Activated T-cell treated with anti-CD3 and anti-CD28 coated beads, Interleukin-2, amount 50 U/mL, for 72 hours (primary cell): ENCODE measurements around the gene FUT6. TPM values are rescaled to one million over a fixed set of nuclear protein-coding genes. Genes with fewer than 3 reads are reported as not detected.
"Not testable (repeated sequence)": the region's sequence is repeated elsewhere in the genome, so short reads cannot be mapped to it uniquely, and the experiment has no call there.

Experiments used
- ATAC-seq, 2 donors: fragments of 150-1000 bp; cut with Tn5 transposase; replicated peaks in 1 of 2; 2 replicates each; pipeline ENCODE4 v1.10.0; 2021; ENCODE audit warnings: moderate library complexity in 2 of 2, mild to moderate bottlenecking in 1 of 2
- DNase-seq, 2 donors: peaks; one replicate each; pipeline ENCODE4 v3.0.0; 2021 to 2022; ENCODE audit warnings: mixed read lengths in 1 of 2
- H3K27ac Mint-ChIP-seq: one replicate; pipeline ENCODE4 v1.8.0; 2022; ENCODE audit warnings: mild to moderate bottlenecking, moderate library complexity, mixed read lengths
- H3K27me3 Mint-ChIP-seq: one replicate; pipeline ENCODE4 v1.8.0; 2022; ENCODE audit warnings: low read depth, mixed read lengths
- H3K36me3 Mint-ChIP-seq, 2 donors: one replicate each; pipeline ENCODE4 v1.8.0; 2022; ENCODE audit warnings: mixed read lengths in 2 of 2, mild to moderate bottlenecking in 1 of 2; ENCODE audit not compliant: insufficient read depth in 2 of 2
- H3K4me1 Mint-ChIP-seq: one replicate; pipeline ENCODE4 v1.8.0; 2022; ENCODE audit warnings: low read depth, mixed read lengths
- H3K4me3 Mint-ChIP-seq, 2 donors: one replicate each; pipeline ENCODE4 v1.8.0; 2022; ENCODE audit warnings: mild to moderate bottlenecking in 2 of 2, mixed read lengths in 2 of 2, moderate library complexity in 2 of 2
- H3K9me3 Mint-ChIP-seq, 2 donors: one replicate each; pipeline ENCODE4 v1.8.0; 2022; ENCODE audit warnings: mixed read lengths in 2 of 2
- total RNA-seq, 2 donors: library from RNA; stranded (reverse); gene quantifications; one replicate each; pipeline ENCODE4 v1.2.3, GENCODE V29; 2022

The FUT6 gene
- total RNA-seq, 2 donors from 2014 or later: 0.21 TPM; not detected in 1

GRCh38 chr19:5788422-5788821 is 51.1 kb downstream of the FUT6 start:
- peak overlapping the region; percentile 32 to 45 for H3K4me3 Mint-ChIP-seq
- no peaks in the 10 kb centered on the region for H3K27me3 Mint-ChIP-seq
- no peak for ATAC-seq
- peaks cover 16% of the 10 kb centered on the region for H3K4me1 Mint-ChIP-seq
- H3K9me3 Mint-ChIP-seq: no peaks in the 10 kb centered on the region
- H3K27ac Mint-ChIP-seq: no peak overlapping the region
- DNase-seq: no peak
- H3K36me3 Mint-ChIP-seq: peaks cover 13 to 18% of the 10 kb centered on the region in 2 donors

- Mint-ChIP-seq H3K36me3 (peaks cover 13 to 18% of the 10 kb centered on the region in 2 donors), H3K27me3 (no peaks in the 10 kb centered on the region), H3K9me3 (no peaks in the 10 kb centered on the region), H3K4me3 (no peak overlapping the region), H3K27ac (no peak overlapping the region), H3K4me1 (peaks cover 16% of the 10 kb centered on the region)
- ATAC-seq (no peak), DNase-seq (no peak)
Measured at GRCh38 chr19:5787409-5788182, 51.9 kb downstream of the FUT6 start.

- Mint-ChIP-seq H3K9me3 (no peaks in the 10 kb centered on the region), H3K27ac (no peak overlapping the region), H3K4me3 (no peak overlapping the region), H3K4me1 (peaks cover 16% of the 10 kb centered on the region), H3K36me3 (peaks cover 13 to 18% of the 10 kb centered on the region in 2 donors), H3K27me3 (no peaks in the 10 kb centered on the region)
- ATAC-seq: no peak
- DNase-seq: no peak
Measured at GRCh38 chr19:5786593-5787408, 52.7 kb downstream of the FUT6 start.

GRCh38 chr19:5785423-5785822 is 54.1 kb downstream of the FUT6 start:
- ATAC-seq (no peak), DNase-seq (no peak)
- H3K36me3 Mint-ChIP-seq: peaks cover 13 to 15% of the 10 kb centered on the region in 2 donors
- H3K27me3 Mint-ChIP-seq: no peaks in the 10 kb centered on the region
- H3K4me3 Mint-ChIP-seq: no peak overlapping the region
- no peak overlapping the region for H3K27ac Mint-ChIP-seq
- H3K4me1 Mint-ChIP-seq: peaks cover 15% of the 10 kb centered on the region
- no peaks in the 10 kb centered on the region for H3K9me3 Mint-ChIP-seq

- H3K9me3 Mint-ChIP-seq: no peaks in the 10 kb centered on the region
- peaks cover 8 to 10% of the 10 kb centered on the region in 2 donors for H3K36me3 Mint-ChIP-seq
- H3K4me3 Mint-ChIP-seq: no peak within 1 kb of the TSS
- DNase-seq: no peak
- H3K27me3 Mint-ChIP-seq: no peaks in the 10 kb centered on the region
- no peak within 1 kb of the TSS for H3K27ac Mint-ChIP-seq
- peak in 1 of 2 donors; percentile 23 for ATAC-seq
- peaks cover 7% of the 10 kb centered on the region for H3K4me1 Mint-ChIP-seq
Measured at GRCh38 chr19:5784581-5785147, 54.8 kb downstream of the FUT6 start, which contains the start of gene PRR22. Gene PRR22, minus strand, starts transcription at chr19:5784746. Its CDS starts 86 bp downstream, at chr19:5784660.

- Mint-ChIP-seq H3K36me3 (peaks cover 6 to 8% of the 10 kb centered on the region in 2 donors), H3K27ac (no peak overlapping the region), H3K9me3 (no peaks in the 10 kb centered on the region), H3K4me1 (peaks cover 1% of the 10 kb centered on the region), H3K4me3 (no peak overlapping the region), H3K27me3 (no peaks in the 10 kb centered on the region)
- DNase-seq (no peak), ATAC-seq (peak in 1 of 2 donors; percentile 10)
Measured at GRCh38 chr19:5782945-5783919, 56.3 kb downstream of the FUT6 start.

GRCh38 chr19:5782322-5782721 is 57.2 kb downstream of the FUT6 start:
- DNase-seq (no peak), ATAC-seq (no peak)
- Mint-ChIP-seq H3K27ac (no peak overlapping the region), H3K27me3 (no peaks in the 10 kb centered on the region), H3K9me3 (no peaks in the 10 kb centered on the region), H3K4me3 (no peak overlapping the region), H3K36me3 (peaks cover 6% of the 10 kb centered on the region in 2 donors), H3K4me1 (no peaks in the 10 kb centered on the region)

GRCh38 chr19:5780916-5781315 is 58.6 kb downstream of the FUT6 start:
- ATAC-seq, H3K27me3 Mint-ChIP-seq, H3K36me3 Mint-ChIP-seq, H3K9me3 Mint-ChIP-seq, H3K4me3 Mint-ChIP-seq, DNase-seq, H3K27ac Mint-ChIP-seq, H3K4me1 Mint-ChIP-seq: not testable (repeated sequence)

Other genes starting within 250 kb of the FUT6 start
- 100 to 1,000 TPM in 1 of 2 donors, 10 to 100 TPM in 1; 83.2 to 106 TPM for gene SAFB2, start 216.9 kb downstream of the FUT6 start, total RNA-seq
- 100 to 1,000 TPM; 108 to 112 TPM for gene SAFB, start 216.6 kb downstream of the FUT6 start, total RNA-seq
- 10 to 100 TPM; 33.8 to 34.1 TPM for gene MICOS13, start 159.2 kb downstream of the FUT6 start, total RNA-seq
- 1 to 10 TPM; 3.0 to 5.1 TPM for gene HSD11B1L, start 158.7 kb downstream of the FUT6 start, total RNA-seq
- 1,000 to 10,000 TPM; 1,272 to 1,302 TPM for gene RPL36, start 149.4 kb downstream of the FUT6 start, total RNA-seq
- 100 to 1,000 TPM; 262 to 266 TPM for gene LONP1, start 119.6 kb downstream of the FUT6 start, total RNA-seq
- gene CATSPERD, start 119.1 kb downstream of the FUT6 start, total RNA-seq: not detected
- gene PRR22, start 55.0 kb downstream of the FUT6 start, total RNA-seq: 1 to 10 TPM; 4.6 to 4.7 TPM
- 10 to 100 TPM; 40.7 to 55.8 TPM for gene DUS3L, start 48.5 kb downstream of the FUT6 start, total RNA-seq
- 1 to 10 TPM; 2.7 to 3.7 TPM for gene NRTN, start 34.6 kb downstream of the FUT6 start, total RNA-seq
- 1 to 10 TPM; 1.7 to 3.6 TPM for gene FUT3, start 11.7 kb upstream of the FUT6 start, total RNA-seq
- 1 to 10 TPM in 1 of 2 donors, under 1 TPM in 1; 0.44 to 1.7 TPM for gene FUT5, start 30.8 kb upstream of the FUT6 start, total RNA-seq
- gene NDUFA11, start 64.1 kb upstream of the FUT6 start, total RNA-seq: 100 to 1,000 TPM; 158 to 174 TPM
- 10 to 100 TPM in 1 of 2 donors, 1 to 10 TPM in 1; 8.7 to 10.5 TPM for gene VMAC, start 65.2 kb upstream of the FUT6 start, total RNA-seq
- 10 to 100 TPM; 12.9 to 20.9 TPM for gene CAPS, start 74.6 kb upstream of the FUT6 start, total RNA-seq
- gene RANBP3, start 138.4 kb upstream of the FUT6 start, total RNA-seq: 100 to 1,000 TPM in 1 of 2 donors, 10 to 100 TPM in 1; 89.2 to 108 TPM